GM18907 (cell line): ENCODE measurements around the gene TRIM48.
"Not testable (repeated sequence)": the region's sequence is repeated elsewhere in the genome, so short reads cannot be mapped to it uniquely, and the experiment has no call there.

Experiments
- ATAC-seq: cut with Tn5 transposase; IDR thresholded peaks from one replicate; pipeline ENCODE4 v1.9.1; 2021; ENCODE audit warnings: mild to moderate bottlenecking, moderate library complexity; ENCODE audit not compliant: unreplicated experiment

TRIM48 gene, protein sequence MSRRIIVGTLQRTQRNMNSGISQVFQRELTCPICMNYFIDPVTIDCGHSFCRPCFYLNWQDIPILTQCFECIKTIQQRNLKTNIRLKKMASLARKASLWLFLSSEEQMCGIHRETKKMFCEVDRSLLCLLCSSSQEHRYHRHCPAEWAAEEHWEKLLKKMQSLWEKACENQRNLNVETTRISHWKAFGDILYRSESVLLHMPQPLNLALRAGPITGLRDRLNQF

GRCh38 chr11:55261855-55262254 lies at the start of gene TRIM48:
Gene TRIM48, plus strand, starts transcription at chr11:55262155. Its CDS starts 113 bp downstream, at chr11:55262268.
- ATAC-seq: not testable (repeated sequence)

DNA sequence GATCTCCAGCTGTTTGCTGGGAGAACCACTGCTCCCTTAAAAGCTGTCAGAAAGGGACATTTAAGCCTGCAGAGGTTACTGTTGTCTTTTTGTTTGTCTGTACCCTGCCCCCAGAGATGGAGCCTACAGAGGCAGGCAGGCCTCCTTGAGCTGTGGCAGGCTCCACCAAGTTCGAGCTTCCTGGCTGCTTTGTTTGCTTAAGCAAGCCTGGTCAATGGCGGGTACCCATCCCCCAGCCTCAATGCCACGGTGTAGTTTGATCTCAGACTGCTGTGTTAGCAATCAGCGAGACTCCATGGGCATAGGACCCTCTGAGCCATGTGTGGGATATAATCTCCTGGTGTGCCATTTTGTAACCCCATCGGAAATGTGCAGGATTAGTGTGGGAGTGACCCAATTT lies 23.6 kb upstream of the TRIM48 start:
- ATAC-seq: not testable (repeated sequence)

DNA sequence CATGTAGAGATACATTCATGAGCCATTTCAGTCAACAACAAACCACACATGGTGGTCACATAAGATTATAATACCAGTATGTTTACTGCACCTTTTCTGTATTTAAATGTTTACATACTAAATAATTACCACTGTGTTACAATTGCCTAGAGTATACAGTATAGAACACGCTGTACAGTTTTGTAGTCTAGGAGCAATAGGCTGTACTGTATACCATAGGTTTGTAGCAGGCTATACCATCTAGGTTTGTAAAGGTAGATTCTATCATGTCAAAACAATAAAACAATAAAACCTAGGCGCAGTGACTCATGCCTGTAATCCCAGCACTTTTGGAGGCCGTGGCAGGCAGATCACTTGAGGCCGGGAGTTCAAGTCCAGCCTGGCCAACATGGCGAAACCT lies 1.1 kb downstream of the TRIM48 start:
- no peak for ATAC-seq
